Fibroblast of skin of right quadriceps (primary cell): ENCODE results near the gene CELF2.

Source experiments
- DNase-seq: peaks from one replicate; pipeline ENCODE4 v3.0.0-alpha.2; 2013

Gene CELF2

DNA sequence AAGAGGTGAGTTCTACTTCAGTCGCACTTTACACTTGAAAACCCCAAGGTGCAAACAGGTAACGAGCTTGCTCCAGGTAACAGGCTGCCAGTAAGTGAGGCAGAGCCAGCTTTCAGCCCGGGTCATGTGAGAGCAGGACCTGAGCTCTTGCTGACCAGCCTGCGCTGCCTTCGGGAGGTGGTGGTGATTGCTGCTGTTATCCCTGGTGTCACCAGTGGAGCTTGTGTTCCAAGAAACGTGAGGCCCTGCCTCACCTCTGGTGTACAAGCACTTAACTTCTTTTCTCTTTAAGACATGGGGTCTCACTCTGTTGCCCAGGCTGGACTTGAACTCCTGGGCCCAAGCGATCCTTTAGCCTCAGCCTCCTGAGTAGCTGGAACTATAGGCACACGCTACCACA, 265.0 kb downstream of the CELF2 start:
- no peak for DNase-seq

DNA sequence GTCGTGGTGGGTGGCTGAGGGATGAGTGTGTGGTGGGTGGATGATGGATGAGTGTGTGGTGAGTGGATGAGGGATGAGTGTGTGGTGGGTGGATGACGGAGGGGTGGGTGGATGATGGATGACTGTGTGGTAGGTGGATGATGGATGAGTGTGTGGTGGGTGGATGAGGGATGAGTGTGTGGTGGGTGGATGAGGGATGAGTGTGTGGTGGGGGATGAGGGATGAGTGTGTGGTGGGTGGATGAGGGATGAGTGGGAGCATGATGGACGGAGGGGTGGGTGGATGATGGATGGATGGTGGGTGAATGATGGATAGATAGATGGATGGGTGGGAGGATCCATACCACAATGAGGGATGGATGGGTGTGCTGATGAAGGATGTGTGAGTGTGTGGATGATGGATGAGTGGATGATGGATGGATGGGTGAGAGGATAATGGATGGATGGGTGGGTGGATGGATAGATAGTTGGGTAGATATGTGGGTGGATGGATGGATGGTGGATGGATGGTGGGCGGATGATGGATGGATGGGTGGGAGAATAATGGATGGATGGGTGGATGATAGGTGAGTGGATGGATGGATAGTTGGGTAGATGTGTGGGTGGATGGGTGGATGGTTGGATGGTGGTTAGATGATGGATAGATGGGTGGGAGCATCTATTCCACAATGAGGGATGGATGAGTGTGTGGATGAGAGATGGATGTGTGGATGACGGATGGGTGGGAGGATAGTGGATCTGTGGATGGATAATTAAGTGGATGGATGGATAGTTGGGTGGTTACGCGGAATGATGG, 266.8 kb downstream of the CELF2 start:
- DNase-seq, result no peak

GRCh38 chr10:11285171-11285570, 267.5 kb downstream of the CELF2 start:
- peak; percentile 3 for DNase-seq

DNA sequence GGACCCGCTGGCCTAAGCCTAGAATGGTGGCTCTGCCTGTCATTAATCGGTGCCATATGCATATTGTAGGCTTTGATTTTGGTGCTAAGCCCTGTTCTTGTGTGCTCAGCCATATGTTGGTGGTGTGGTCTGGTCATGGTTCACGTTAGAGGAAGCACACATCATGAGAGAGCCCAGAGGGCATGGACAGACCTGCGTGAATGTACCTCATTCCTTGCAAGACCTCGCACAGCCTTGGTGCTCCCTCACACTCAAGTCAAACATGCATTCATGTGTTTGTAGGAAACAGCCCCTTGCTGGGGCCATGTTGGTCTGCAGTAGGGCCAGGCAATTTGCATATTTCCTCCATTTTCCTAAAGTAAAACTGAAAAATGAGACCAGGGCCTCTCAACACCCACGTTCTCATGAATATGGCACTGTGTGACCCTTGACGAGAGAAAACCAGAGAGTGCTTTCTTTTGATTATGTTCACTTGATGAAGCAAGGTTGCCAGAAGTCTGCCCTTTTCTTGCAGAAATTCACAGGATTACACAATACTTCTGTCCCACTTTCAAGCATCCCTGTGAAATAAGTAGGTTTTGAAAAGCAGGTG, 268.7 kb downstream of the CELF2 start:
- no peak for DNase-seq

DNA sequence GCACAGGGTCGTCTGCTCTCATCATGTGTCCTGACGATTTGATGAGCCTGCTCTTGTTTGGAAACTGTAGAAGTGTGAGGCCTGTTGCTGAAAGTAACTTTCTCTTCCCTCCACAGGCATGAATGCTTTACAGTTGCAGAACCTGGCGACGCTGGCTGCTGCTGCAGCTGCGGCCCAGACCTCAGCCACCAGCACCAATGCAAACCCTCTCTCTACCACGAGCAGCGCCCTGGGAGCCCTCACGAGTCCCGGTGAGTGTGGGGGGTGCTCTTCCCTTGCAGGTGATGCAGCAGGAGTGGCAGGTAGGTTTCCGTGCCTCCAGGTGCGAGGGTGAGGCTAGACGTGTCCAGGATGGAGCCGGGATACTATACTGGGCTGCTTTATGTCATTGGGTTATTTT, 270.6 kb downstream of the CELF2 start:
- DNase-seq, result no peak

DNA sequence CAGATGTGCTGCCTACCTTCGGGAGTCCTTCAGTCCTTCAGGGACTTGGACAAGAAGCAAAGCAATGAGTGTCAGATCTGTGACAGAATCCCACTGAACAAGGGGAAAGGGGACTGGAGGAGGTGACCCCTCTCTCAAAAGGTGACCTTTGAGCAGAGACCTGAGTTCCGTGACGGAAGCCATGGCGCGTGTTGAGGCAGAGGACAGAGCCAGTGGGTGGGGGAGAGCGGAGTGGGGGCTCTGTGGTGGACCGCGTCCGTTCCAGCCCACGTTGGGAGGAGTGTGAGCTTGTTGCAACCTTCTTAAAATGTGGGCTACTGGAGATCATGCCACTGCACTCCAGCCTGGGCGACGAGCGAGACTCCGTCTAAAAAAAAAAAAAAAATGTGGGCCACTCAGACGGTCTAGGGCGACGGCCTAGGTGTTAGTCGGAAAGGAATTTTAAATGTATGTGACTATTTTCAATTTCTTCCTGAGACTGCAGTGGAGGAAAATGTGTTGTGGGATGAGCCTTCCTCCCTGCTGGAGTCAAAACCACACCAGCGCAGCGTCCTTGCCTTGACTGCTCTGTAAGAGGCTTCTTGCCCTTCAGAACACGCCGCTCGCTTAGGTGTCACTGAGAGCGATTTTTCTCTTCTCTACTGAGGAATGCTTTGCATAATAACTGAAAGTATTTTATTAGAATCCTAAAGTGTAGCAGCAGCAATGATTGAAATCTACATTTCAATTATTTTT, 272.7 kb downstream of the CELF2 start:
- no peak for DNase-seq

DNA sequence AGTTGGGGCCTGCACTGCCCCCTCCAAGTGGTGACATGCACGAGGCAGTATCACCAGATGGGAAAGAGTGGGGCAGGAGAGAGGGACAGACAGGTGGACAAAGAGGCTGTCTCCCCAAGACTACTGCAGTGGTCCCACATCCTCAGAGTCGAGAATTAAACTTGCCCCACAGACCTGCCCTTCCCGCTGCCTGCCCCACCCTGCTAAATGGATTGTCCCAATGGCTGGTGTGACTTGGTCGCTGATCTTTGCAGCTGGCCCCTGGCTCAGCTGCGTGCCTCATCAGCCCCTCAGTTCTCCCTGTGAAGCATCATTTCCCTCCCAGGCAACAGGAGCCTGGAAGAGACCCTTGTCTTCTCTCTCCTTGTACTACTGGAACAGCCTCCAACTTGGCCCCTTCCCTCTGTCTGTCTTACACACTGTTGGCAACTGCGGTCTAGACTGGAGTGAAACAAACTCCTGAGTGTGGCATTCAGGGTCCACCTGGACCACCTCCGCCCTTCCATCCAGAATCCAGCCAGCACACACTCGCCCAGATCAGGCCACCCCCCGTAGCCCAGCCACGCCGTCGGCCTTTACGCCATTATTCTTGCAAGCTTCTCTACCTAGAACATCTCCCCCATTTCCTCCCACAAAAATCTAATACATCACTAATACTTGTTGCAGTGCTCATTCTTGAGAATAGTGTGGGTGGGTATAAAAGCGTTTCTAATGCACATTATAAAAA, 275.1 kb downstream of the CELF2 start:
- DNase-seq, result no peak

DNA sequence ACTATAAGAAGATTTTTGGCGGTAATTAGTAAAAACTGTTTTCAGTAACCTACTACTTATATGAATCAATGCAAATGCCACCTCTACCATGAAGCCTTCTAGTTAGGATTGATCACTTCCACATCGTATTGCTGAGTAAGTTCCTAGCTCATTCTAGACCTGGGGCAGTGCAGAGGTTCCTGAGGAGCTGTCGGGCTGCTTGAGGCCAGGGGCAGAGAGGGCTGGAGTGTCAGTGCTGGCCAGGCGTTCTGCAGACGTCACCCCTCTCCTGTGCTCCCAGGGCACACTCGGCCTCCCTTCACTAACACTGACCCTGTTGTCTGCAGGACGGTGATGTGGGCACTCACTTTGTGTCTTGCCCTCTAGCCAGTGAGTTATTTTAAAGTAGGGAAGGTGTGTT, 275.7 kb downstream of the CELF2 start:
- DNase-seq, result no peak

- DNase-seq, result no peak
Measured at GRCh38 chr10:11294831-11295450, 277.3 kb downstream of the CELF2 start.

- no peak for DNase-seq
Measured at GRCh38 chr10:11295492-11295891, 277.8 kb downstream of the CELF2 start.

- no peak for DNase-seq
Measured at GRCh38 chr10:11297136-11297535, 279.5 kb downstream of the CELF2 start.

- DNase-seq, result no peak
Measured at GRCh38 chr10:11298116-11298515, 280.4 kb downstream of the CELF2 start.

- DNase-seq, result no peak
Measured at GRCh38 chr10:11299125-11299524, 281.5 kb downstream of the CELF2 start.

DNA sequence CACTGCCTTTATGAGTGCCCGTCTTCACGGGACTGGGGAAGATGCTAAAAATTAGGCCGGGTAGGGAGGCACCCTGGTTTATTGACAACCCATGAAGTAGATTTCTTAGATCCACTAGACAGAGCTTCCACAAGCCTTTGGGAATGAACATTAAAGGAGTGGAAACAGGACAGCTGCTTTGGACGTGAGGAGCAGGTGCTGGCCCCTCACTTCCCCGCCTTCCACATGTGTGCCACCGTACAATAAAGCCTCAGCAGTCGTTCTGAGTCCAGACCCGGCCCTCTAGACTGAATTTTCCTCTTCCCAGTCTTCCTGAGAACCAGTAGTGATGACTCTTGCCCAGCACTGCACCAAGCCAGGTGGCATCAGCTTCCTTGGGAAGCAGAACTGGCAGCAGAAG, 282.4 kb downstream of the CELF2 start:
- no peak for DNase-seq

- DNase-seq, result no peak
Measured at GRCh38 chr10:11300563-11300962, 282.9 kb downstream of the CELF2 start.

DNA sequence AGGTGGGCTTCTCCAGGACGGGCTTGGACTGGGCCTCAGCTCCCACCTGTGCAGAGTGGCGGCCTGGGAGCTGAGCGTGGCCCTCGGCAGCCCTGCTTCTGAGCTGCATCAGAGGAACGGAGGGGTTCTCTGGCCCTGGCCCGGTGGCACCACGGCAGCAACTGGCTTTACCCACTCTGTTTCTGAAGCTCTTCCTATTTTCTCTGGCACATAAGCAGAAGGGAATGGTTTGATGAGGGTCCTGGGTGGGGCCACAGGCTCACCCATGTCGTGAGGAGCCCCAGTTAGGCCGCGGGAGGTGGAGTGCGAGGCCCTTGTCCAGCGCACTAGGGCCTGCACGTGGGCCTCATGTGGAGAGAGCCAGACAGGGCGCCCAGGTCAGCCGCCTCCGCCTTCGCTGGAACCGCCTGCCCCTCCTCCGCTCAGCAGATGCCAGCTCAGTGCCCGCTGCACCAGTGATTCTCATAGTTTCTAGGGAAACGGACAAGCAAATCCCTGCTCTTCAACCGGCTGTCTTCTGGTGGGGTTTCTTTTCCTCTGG, 284.0 kb downstream of the CELF2 start:
- DNase-seq, result no peak

GRCh38 chr10:11302181-11302580, 284.5 kb downstream of the CELF2 start:
- DNase-seq, result no peak

GRCh38 chr10:11303361-11304170, 285.9 kb downstream of the CELF2 start:
- no peak for DNase-seq

GRCh38 chr10:11304906-11305585, 287.4 kb downstream of the CELF2 start:
- DNase-seq, result no peak

DNA sequence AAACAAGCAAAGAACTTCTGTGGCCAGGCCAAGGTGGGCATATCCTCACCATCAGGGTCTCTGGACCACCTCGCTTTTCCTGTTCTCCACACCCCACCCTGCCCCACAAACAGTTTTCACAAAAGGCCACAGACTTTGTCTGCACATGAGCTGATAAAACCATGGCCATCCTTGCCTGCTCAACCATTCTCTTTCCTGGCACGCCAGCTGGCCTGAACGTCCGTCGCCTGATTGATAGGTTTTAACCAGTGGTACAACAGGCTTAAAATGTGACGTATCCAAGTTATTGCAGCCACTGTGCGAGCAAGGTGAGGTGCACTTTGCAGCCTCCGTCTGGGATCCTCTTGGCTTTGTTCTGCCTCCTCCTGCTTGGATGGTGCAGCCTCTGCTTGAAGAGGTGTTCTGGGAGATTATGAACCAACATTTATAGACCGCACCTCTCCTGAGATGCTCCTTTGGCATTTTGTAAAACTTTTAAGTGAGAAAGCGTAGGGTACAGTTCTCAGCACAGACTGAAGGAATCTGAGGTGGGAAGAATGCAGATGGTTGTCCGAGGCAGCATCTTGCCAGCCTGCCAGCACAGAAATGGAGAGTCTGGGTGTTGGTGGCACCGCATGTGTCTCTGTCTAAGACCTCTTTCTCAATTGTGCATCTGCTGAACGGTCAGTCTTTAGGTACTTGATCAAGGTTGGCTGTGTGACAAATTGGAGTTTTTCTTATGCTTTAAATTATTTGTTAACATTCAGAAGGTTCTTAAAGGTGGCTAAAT, 288.3 kb downstream of the CELF2 start:
- no peak for DNase-seq
